Measurements from ENCODE around the gene PCK1. TPM values are rescaled to one million over a fixed set of nuclear protein-coding genes. Genes with fewer than 3 reads are reported as not detected.

Gene PCK1
- total RNA-seq, 1 experiment from 2014 or later = not detected

DNA sequence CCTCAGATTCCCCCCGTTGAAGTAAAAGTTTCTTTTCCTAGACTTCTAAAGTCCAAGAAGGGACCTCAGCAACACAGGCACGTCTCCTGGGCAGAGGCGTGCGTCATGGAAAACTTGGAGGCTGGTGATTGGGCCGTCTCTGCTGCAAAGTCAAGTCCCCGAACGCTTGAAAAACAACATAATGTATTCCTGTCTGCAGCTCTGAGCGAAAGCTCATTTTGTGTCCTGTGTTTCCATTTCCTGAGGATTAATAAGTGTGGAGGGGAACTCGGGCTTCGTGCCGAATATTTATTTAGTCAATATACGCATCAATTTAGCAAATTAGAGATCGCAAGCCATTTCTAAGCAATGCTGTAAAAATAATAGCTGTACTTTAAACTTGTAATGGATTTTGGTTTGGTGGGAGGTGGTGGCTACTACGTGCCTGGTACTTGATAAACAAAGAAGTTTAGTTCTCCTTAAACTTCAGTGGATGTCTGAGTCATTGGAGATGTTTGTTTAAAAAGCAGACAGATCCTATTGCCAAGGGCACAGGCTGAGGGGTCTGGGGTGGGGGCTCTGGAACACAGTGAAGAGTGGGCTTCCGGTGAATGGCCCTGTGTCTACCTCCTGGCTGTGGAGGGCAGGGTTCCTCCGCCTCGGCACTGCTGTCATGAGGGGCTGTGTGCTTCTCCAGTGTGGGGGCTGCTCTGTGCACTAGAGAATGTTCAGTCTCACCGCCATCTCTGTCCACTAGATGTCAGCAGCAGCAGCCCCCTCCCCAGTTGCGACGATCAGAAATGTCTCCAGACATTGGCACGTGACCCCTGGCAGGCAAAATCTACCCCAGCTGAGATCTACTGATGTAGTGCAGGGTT lies 21.8 kb downstream of the PCK1 start:
- Histone ChIP-seq H3K9ac (ENCODE audit: low read length) (no peak overlapping the region), H3K4me3 (ENCODE audit: low read length) (no peak overlapping the region), H3F3A (ENCODE audit: low read length, unreplicated experiment) (no peaks in the 10 kb centered on the region), H3K27me3 (ENCODE audit: low read length) (peaks cover 71% of the 10 kb centered on the region), H3K9me2 (replicated peaks; ENCODE audit: low read length) (no peaks in the 10 kb centered on the region), H4K20me1 (ENCODE audit: low read length) (no peaks in the 10 kb centered on the region), H3K4me2 (ENCODE audit: low read length) (peak overlapping the region; percentile 55), H3K4me1 (ENCODE audit: insufficient read depth, low read length) (peaks cover 10% of the 10 kb centered on the region), H3K36me3 (ENCODE audit: low read depth, low read length) (no peaks in the 10 kb centered on the region), H2AFZ (ENCODE audit: low read length) (no peak overlapping the region), H3K79me2 (ENCODE audit: low read length) (no peaks in the 10 kb centered on the region), H3K9me3 (ENCODE audit: low read length) (no peaks in the 10 kb centered on the region), H3K27ac (ENCODE audit: low read length) (no peak overlapping the region)
- TF ChIP-seq EZH2phosphoT487 (IDR thresholded peaks at IDR 0.05; ENCODE audit: borderline replicate concordance, low read length) (no peak), EZH2 (IDR thresholded peaks at IDR 0.05; ENCODE audit: low read length, unreplicated experiment) (no peak)
- TF ChIP-seq, protein P1, sequence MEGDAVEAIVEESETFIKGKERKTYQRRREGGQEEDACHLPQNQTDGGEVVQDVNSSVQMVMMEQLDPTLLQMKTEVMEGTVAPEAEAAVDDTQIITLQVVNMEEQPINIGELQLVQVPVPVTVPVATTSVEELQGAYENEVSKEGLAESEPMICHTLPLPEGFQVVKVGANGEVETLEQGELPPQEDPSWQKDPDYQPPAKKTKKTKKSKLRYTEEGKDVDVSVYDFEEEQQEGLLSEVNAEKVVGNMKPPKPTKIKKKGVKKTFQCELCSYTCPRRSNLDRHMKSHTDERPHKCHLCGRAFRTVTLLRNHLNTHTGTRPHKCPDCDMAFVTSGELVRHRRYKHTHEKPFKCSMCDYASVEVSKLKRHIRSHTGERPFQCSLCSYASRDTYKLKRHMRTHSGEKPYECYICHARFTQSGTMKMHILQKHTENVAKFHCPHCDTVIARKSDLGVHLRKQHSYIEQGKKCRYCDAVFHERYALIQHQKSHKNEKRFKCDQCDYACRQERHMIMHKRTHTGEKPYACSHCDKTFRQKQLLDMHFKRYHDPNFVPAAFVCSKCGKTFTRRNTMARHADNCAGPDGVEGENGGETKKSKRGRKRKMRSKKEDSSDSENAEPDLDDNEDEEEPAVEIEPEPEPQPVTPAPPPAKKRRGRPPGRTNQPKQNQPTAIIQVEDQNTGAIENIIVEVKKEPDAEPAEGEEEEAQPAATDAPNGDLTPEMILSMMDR (conservative IDR thresholded peaks at IDR 0.05; ENCODE audit: low read depth, low read length) = peak; percentile 80
- CTCF ChIA-PET = no interaction called here
- ATAC-seq (peak; percentile 74), DNase-seq (peak; percentile 61)
- intact Hi-C loops (cut with micrococcal nuclease) = no loop called here
- POLR2A ChIA-PET (ENCODE audit: unreplicated experiment) = no interaction called here
- BruUV-seq (replicated peaks) = no TSS peak

DNA sequence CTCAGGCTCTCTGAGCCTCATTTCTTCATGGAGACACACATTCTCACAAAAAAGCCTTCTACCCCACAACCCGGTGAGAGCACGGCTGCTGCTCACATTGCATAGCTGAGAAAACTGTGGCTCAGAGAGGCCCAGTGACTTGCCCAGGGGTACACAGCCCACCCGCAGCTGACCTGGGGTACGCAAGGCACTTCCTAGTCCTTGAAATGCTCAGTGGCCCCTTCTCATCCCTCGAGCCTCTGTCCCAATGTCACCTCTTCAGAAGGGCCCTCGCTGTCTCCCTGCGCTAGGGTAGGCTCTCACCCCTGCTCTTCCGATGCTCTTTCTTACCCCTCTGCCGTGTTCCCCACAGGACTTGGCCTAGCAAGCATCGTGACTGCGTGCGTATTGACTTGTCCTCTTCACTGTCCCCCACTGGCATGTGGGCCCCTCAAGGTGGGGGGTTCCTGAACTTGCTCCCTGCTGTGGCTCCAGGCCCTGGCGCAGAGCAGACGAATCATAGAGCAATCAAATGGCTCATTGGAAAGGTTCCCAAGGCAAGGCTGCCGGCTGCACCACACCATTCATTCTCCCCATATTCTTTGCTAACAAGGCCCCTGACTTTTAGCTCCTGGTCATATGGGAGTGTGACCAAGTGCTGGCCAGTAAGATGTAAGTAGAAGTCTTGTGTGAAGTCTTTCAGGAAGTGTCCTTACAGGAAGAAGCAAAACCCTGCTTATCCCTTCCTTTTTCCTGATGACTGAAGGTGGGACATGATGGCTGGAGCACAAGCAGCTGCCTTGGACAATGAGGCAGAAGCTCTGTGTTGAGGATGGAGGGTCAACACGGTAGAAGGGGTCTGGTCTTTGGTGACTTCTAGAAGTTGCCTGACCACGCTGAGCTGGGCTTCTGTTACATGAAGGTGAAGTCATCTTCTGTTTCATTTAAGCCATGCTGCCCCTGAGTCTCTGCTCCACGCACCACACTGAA lies 22.7 kb downstream of the PCK1 start:
- Histone ChIP-seq H3K36me3 (ENCODE audit: low read depth, low read length) (no peaks in the 10 kb centered on the region), H3K9me3 (ENCODE audit: low read length) (no peaks in the 10 kb centered on the region), H3K4me2 (ENCODE audit: low read length) (no peak overlapping the region), H3K79me2 (ENCODE audit: low read length) (no peaks in the 10 kb centered on the region), H2AFZ (ENCODE audit: low read length) (no peak overlapping the region), H3K27ac (ENCODE audit: low read length) (no peak overlapping the region), H3F3A (ENCODE audit: low read length, unreplicated experiment) (no peaks in the 10 kb centered on the region), H3K4me1 (ENCODE audit: insufficient read depth, low read length) (peaks cover 10% of the 10 kb centered on the region), H3K4me3 (ENCODE audit: low read length) (no peak overlapping the region), H4K20me1 (ENCODE audit: low read length) (no peaks in the 10 kb centered on the region), H3K9ac (ENCODE audit: low read length) (no peak overlapping the region), H3K27me3 (ENCODE audit: low read length) (peaks cover 62% of the 10 kb centered on the region), H3K9me2 (replicated peaks; ENCODE audit: low read length) (no peaks in the 10 kb centered on the region)
- ChIA-PET CTCF (no interaction called here), POLR2A (ENCODE audit: unreplicated experiment) (interaction anchor here (0.7 kb wide), 1 partner anchor 74 kb away, joined by 11 read pairs; no protein-coding TSS in a partner anchor)
- TF ChIP-seq, protein P1 (conservative IDR thresholded peaks at IDR 0.05; ENCODE audit: low read depth, low read length) = 0 out of 2 replicates have a peak, but pooled peaks have one; percentile 7
- no peak for TF ChIP-seq EZH2phosphoT487 (IDR thresholded peaks at IDR 0.05; ENCODE audit: borderline replicate concordance, low read length)
- BruUV-seq (replicated peaks) = no TSS peak
- intact Hi-C loops (cut with micrococcal nuclease) = no loop called here
- ATAC-seq (no peak), DNase-seq (no peak)
